H9 (cell line): ENCODE results near the gene ANAPC2. TPM values are rescaled to one million over a fixed set of nuclear protein-coding genes. Genes with fewer than 3 reads are reported as not detected.

Experiments
- DNase-seq: peaks from one replicate; pipeline ENCODE4 v3.0.0-alpha.2; 2017
- H2AFZ ChIP-seq: one replicate; pipeline ENCODE4 v1.6.1; 2013; ENCODE audit warnings: mild to moderate bottlenecking, low read length, control low read depth, moderate library complexity
- H2AK5ac ChIP-seq: 2 replicates; pipeline ENCODE4 v1.6.1; 2013; ENCODE audit warnings: low read length, control low read depth, mixed read lengths; ENCODE audit not compliant: insufficient read length
- H2BK120ac ChIP-seq: one replicate; pipeline ENCODE4 v1.6.1; 2013; ENCODE audit warnings: low read depth, mild to moderate bottlenecking, low read length, control low read depth, inconsistent platforms; ENCODE audit not compliant: poor library complexity, severe bottlenecking
- H2BK12ac ChIP-seq: 2 replicates; pipeline ENCODE4 v1.6.1; 2013; ENCODE audit warnings: low read length, control low read depth, mixed read lengths, low read depth; ENCODE audit not compliant: insufficient read length
- H2BK15ac ChIP-seq: 2 replicates; pipeline ENCODE4 v1.6.1; 2013; ENCODE audit warnings: low read depth, low read length, control low read depth
- H2BK20ac ChIP-seq: one replicate; pipeline ENCODE4 v1.6.1; 2013; ENCODE audit warnings: low read depth, mild to moderate bottlenecking, low read length, control low read depth, inconsistent platforms; ENCODE audit not compliant: poor library complexity, severe bottlenecking
- H2BK5ac ChIP-seq: 2 replicates; pipeline ENCODE4 v1.6.1; 2013; ENCODE audit warnings: low read length, control low read depth, mixed read lengths; ENCODE audit not compliant: insufficient read length
- H3K14ac ChIP-seq: 2 replicates; pipeline ENCODE4 v1.6.1; 2013; ENCODE audit warnings: low read length, control low read depth; ENCODE audit not compliant: insufficient read depth
- H3K18ac ChIP-seq: 2 replicates; pipeline ENCODE4 v1.6.1; 2013; ENCODE audit warnings: low read depth, mild to moderate bottlenecking, mixed read lengths, low read length, control low read depth; ENCODE audit not compliant: insufficient read length
- H3K23ac ChIP-seq: 2 replicates; pipeline ENCODE4 v1.6.1; 2013; ENCODE audit warnings: low read length, control low read depth, mixed read lengths, low read depth; ENCODE audit not compliant: insufficient read length
- H3K23me2 ChIP-seq: 2 replicates; pipeline ENCODE4 v1.6.1; 2013; ENCODE audit warnings: low read depth, mild to moderate bottlenecking, mixed read lengths, low read length, control low read depth; ENCODE audit not compliant: insufficient read length, poor library complexity, severe bottlenecking
- H3K27ac ChIP-seq: 2 replicates; pipeline ENCODE4 v1.5.1; 2013; ENCODE audit warnings: low read length, control low read depth, mixed read lengths, low read depth; ENCODE audit not compliant: insufficient read length
- H3K27me3 ChIP-seq: 2 replicates; pipeline ENCODE4 v1.6.1; 2013; ENCODE audit warnings: low read length, control low read depth, inconsistent platforms; ENCODE audit not compliant: insufficient read depth
- H3K4ac ChIP-seq: 2 replicates; pipeline ENCODE4 v1.6.1; 2013; ENCODE audit warnings: low read depth, mild to moderate bottlenecking, control low read depth, inconsistent platforms, low read length, moderate library complexity
- H3K4me1 ChIP-seq: 2 replicates; pipeline ENCODE4 v1.6.1; 2013; ENCODE audit warnings: low read length, control low read depth, inconsistent platforms; ENCODE audit not compliant: insufficient read depth
- H3K4me2 ChIP-seq: 2 replicates; pipeline ENCODE4 v1.6.1; 2013; ENCODE audit warnings: low read length, control low read depth, mixed read lengths; ENCODE audit not compliant: insufficient read length, insufficient read depth
- H3K56ac ChIP-seq: 2 replicates; pipeline ENCODE4 v1.6.1; 2013; ENCODE audit warnings: low read depth, mild to moderate bottlenecking, mixed read lengths, low read length, control low read depth; ENCODE audit not compliant: insufficient read length
- H3K79me1 ChIP-seq: 2 replicates; pipeline ENCODE4 v1.6.1; 2013; ENCODE audit warnings: low read depth, mild to moderate bottlenecking, moderate library complexity, low read length, control low read depth, inconsistent platforms; ENCODE audit not compliant: insufficient read depth, poor library complexity, severe bottlenecking
- H3K79me2 ChIP-seq: 2 replicates; pipeline ENCODE4 v1.6.1; 2013; ENCODE audit warnings: low read length, control low read depth, inconsistent platforms; ENCODE audit not compliant: insufficient read depth
- H3K9ac ChIP-seq: 2 replicates; pipeline ENCODE4 v1.6.1; 2013; ENCODE audit warnings: low read length, control low read depth, mixed read lengths; ENCODE audit not compliant: insufficient read length; ENCODE audit errors: extremely low read depth
- H3K9me3 ChIP-seq: one replicate; pipeline ENCODE4 v1.6.1; 2013; ENCODE audit warnings: low read depth, low read length, inconsistent platforms; ENCODE audit not compliant: control insufficient read depth
- H3T11ph ChIP-seq: one replicate; pipeline ENCODE4 v1.6.1; 2013; ENCODE audit warnings: mild to moderate bottlenecking, low read length, control low read depth, inconsistent platforms
- H4K20me1 ChIP-seq: one replicate; pipeline ENCODE4 v1.6.1; 2013; ENCODE audit not compliant: control insufficient read depth, insufficient read length, insufficient read depth
- H4K5ac ChIP-seq: 2 replicates; pipeline ENCODE4 v1.6.1; 2013; ENCODE audit warnings: low read depth, mild to moderate bottlenecking, mixed read lengths, low read length, control low read depth; ENCODE audit not compliant: insufficient read length
- H4K8ac ChIP-seq: replicated peaks from 2 replicates; pipeline ENCODE4 v1.6.1; 2013; ENCODE audit warnings: low read length, control low read depth, mixed read lengths, low read depth; ENCODE audit not compliant: insufficient read length
- H4K91ac ChIP-seq: 2 replicates; pipeline ENCODE4 v1.6.1; 2013; ENCODE audit warnings: low read depth, mild to moderate bottlenecking, moderate library complexity, mixed read lengths, low read length, control low read depth; ENCODE audit not compliant: insufficient read length
- H3K27ac Mint-ChIP-seq, 3 experiments: 2 replicates in 2 of 3; 3 replicates in 1 of 3; pipeline ENCODE4 v1.8.0; 2020 to 2021; ENCODE audit warnings: mixed read lengths in 3 of 3, mild to moderate bottlenecking in 1 of 3, moderate library complexity in 1 of 3
- H3K27me3 Mint-ChIP-seq: 2 replicates; pipeline ENCODE4 v1.8.0; 2021; ENCODE audit warnings: low read depth, mild to moderate bottlenecking, moderate library complexity, mixed read lengths
- H3K36me3 Mint-ChIP-seq, 3 experiments: 2 replicates in 2 of 3; 3 replicates in 1 of 3; pipeline ENCODE4 v1.8.0; 2020 to 2021; ENCODE audit warnings: low read depth in 3 of 3, mixed read lengths in 3 of 3; ENCODE audit not compliant: insufficient read depth in 1 of 3
- H3K4me1 Mint-ChIP-seq, 2 experiments: 2 replicates each; pipeline ENCODE4 v1.8.0; 2020; ENCODE audit warnings: mixed read lengths in 2 of 2
- H3K4me3 Mint-ChIP-seq, 2 experiments: 2 replicates in 1 of 2; 3 replicates in 1 of 2; pipeline ENCODE4 v1.8.0; 2020 to 2021; ENCODE audit warnings: mild to moderate bottlenecking in 2 of 2, mixed read lengths in 2 of 2, moderate library complexity in 1 of 2
- H3K9me3 Mint-ChIP-seq, 2 experiments: 2 replicates in 1 of 2; 3 replicates in 1 of 2; pipeline ENCODE4 v1.8.0; 2020; ENCODE audit warnings: mild to moderate bottlenecking in 2 of 2, mixed read lengths in 2 of 2, moderate library complexity in 1 of 2
- CTCF ChIP-seq: fragments of 200-600 bp; sonication (generic); conservative IDR thresholded peaks from 3 replicates; pipeline ENCODE4 v1.8.0; 2021; ENCODE audit warnings: antibody characterized with exemption, mild to moderate bottlenecking
- WGBS: extraction: QIAGEN DNeasy Blood & Tissue Kit; methylation state at CpG from one replicate; pipeline ENCODE4 v1.1.7; 2013; ENCODE audit warnings: missing lambda C conversion rate, low lambda C conversion rate, mixed read lengths; ENCODE audit not compliant: insufficient read length; ENCODE audit errors: extremely low coverage; 5-methylcytosine and 5-hydroxymethylcytosine counted together
- total RNA-seq: library from RNA; stranded (reverse); gene quantifications from 2 replicates; pipeline ENCODE4 v1.2.1, GENCODE V29; 2021

The ANAPC2 gene
- total RNA-seq, 1 experiment from 2014 or later: 54.8 TPM

GRCh38 chr9:137145731-137146526, 42.4 kb downstream of the ANAPC2 start:
- Histone ChIP-seq H4K8ac (no peak overlapping the region), H3K9me3 (no peaks in the 10 kb centered on the region), H3K4me1 (no peaks in the 10 kb centered on the region; the same call in 1 of the 2 replicates), H2AFZ (no peak overlapping the region), H3K27ac (no peak overlapping the region), H2AK5ac (no peak overlapping the region), H3K4me2 (no peak overlapping the region), H3T11ph (no peak overlapping the region), H4K91ac (no peak overlapping the region), H3K18ac (no peak overlapping the region), H4K5ac (no peak overlapping the region), H2BK15ac (no peak overlapping the region), H3K14ac (no peak overlapping the region), H3K27me3 (peaks cover under 1% of the 10 kb centered on the region; the same call in 1 of the 2 replicates), H2BK12ac (no peak overlapping the region), H3K23ac (no peak overlapping the region), H4K20me1 (no peaks in the 10 kb centered on the region), H3K79me1 (no peaks in the 10 kb centered on the region), H2BK5ac (no peak overlapping the region), H2BK20ac (no peak overlapping the region), H3K4ac (no peak overlapping the region), H2BK120ac (no peak overlapping the region), H3K56ac (no peak overlapping the region), H3K79me2 (no peaks in the 10 kb centered on the region), H3K23me2 (no peaks in the 10 kb centered on the region), H3K9ac (no peak overlapping the region)
- no CpG with 5 or more reads among the region's 49 CpGs for WGBS
- Mint-ChIP-seq H3K4me3 (no peak overlapping the region), H3K27me3 (peaks cover 60% of the 10 kb centered on the region), H3K36me3 (no peaks in the 10 kb centered on the region), H3K9me3 (no peaks in the 10 kb centered on the region; a peak in 2 of 5 replicates), H3K27ac (no peak overlapping the region), H3K4me1 (peaks cover 0 to 11% of the 10 kb centered on the region in 2 experiments; a peak in 2 of 4 replicates)
- DNase-seq: no peak
- no peak for TF ChIP-seq CTCF
